ENCODE data around the gene HPSE2. TPM values are rescaled to one million over a fixed set of nuclear protein-coding genes. Genes with fewer than 3 reads are reported as not detected.
A peak's percentile ranks its signal among the peaks of the same experiment; 100 is the strongest.

HPSE2 gene
- total RNA-seq, 1 donor from 2014 or later: not detected

DNA sequence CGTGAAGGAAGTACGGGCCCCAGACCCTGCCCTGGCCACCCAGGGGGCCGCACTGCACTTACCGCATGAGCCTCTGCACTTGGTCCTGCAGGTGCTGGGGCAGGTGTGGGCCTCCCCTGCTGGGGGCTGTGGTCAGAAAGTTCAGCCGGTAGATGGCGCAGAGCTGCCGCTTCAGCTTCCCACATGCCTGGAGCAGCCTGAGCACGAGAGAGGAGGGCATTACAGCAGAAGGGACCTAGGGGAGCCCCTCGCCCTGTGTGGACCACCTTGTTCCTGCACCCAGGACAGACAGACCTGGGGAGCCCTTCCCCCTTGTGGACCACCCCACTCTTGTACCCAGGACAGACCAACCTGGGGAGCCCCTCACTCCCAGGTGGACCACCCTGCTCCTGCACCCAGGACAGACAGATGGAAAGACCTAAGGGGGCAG lies 811.9 kb downstream of the HPSE2 start:
- no peaks in the 10 kb centered on the region for H3K27me3 ChIP-seq (ENCODE audit: control insufficient read depth, insufficient read depth, low read length)
- DNase-seq (ENCODE audit: low read depth): no peak
- peak; percentile 49 for TF ChIP-seq CTCF (IDR thresholded peaks at IDR 0.05; ENCODE audit: insufficient read depth, low read length, poor library complexity, severe bottlenecking)
- H3K36me3 ChIP-seq (ENCODE audit: control insufficient read depth, insufficient read depth, low read length): no peaks in the 10 kb centered on the region
- no peak overlapping the region for H3K4me3 ChIP-seq (ENCODE audit: low read depth, low read length)

DNA sequence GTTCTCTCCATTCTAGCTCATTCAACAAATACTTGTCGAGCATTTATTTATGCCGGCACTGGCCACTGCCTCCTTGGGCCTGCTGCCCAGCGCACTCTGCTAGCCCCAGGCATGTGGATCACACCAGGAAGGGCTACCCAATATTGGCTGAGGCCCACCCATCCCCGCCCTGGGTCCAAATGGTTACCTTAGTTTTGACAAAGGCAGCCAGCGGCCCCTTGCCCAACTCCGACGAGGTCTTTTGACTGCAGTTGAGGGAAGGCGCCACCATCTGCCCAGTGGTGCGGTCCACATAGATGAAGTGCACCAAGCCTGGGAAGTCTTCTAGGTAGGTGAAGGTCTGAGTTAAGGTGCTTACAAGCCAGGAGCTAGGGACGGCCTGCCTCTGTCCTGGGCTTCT lies 813.5 kb downstream of the HPSE2 start:
- DNase-seq (ENCODE audit: low read depth): no peak
- Histone ChIP-seq H3K36me3 (ENCODE audit: control insufficient read depth, insufficient read depth, low read length) (no peaks in the 10 kb centered on the region), H3K27me3 (ENCODE audit: control insufficient read depth, insufficient read depth, low read length) (no peaks in the 10 kb centered on the region)

DNA sequence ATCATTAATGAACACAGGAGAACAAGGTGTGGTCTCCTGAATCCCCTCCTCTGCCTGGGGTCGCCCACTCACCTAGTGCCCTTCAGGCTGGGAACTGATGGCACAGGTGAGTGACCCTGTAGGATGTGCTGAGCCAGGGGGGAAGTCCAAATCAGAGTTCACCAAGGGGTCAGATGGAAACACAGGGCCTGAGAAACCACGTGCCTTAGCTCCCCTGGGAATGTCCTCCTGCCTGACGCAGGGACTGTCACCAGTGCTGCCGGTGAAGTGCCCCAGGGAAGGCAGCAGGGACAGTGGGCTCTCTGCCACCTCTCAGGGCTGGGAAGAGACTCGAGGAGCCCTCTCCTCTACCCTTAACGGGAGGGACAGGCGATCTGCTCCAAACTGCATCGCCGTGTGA lies 814.9 kb downstream of the HPSE2 start:
- Histone ChIP-seq H3K4me3 (ENCODE audit: low read depth, low read length) (no peak overlapping the region), H3K27me3 (ENCODE audit: control insufficient read depth, insufficient read depth, low read length) (no peaks in the 10 kb centered on the region), H3K36me3 (ENCODE audit: control insufficient read depth, insufficient read depth, low read length) (no peaks in the 10 kb centered on the region)
- no peak for TF ChIP-seq CTCF (IDR thresholded peaks at IDR 0.05; ENCODE audit: insufficient read depth, low read length, poor library complexity, severe bottlenecking)
- DNase-seq (ENCODE audit: low read depth): no peak

More for the DNA sequence above, 813.5 kb downstream of the HPSE2 start:
- no peak for TF ChIP-seq CTCF (IDR thresholded peaks at IDR 0.05; ENCODE audit: insufficient read depth, low read length, poor library complexity, severe bottlenecking)
- H3K4me3 ChIP-seq (ENCODE audit: low read depth, low read length): no peak overlapping the region

DNA sequence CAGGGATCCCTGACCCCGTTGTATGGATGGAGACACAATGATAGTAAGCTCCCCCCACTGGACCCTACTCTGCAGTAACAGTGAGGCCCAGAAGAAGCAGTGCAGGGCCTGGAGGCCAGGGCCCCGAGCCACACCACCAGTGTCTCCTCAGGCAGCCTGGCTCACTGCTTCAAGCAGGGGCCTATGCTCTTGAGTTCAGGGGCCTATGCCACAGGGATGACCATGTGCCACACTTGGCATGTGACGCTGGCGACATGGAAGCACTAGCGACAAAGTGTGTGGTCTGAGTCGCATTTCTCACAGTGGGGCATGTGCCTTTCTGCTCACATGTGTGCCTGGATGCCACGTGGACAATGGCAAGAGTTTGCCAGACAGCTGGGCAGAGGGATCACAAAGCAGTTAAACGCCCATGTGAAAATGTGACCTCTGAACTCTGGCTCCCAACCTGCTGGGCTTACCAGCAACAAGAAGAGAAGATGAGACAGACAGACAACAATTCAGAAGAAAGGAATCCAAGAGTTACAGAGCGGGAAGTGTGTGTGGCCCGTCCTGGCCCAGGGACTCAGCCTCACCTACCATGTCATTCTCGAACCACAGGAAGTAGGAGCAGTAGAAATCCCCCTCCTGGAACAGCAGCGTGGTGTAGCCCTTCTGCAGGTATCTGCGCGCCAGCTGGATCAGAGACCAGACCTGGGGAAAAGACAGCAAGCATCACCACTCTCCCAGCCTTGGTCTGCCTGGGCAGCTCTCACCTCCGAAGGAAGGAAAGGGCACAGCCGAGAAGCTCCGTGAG lies 816.0 kb downstream of the HPSE2 start:
- Histone ChIP-seq H3K27me3 (ENCODE audit: control insufficient read depth, insufficient read depth, low read length) (no peaks in the 10 kb centered on the region), H3K4me3 (ENCODE audit: low read depth, low read length) (no peak overlapping the region), H3K36me3 (ENCODE audit: control insufficient read depth, insufficient read depth, low read length) (no peaks in the 10 kb centered on the region)
- no peak for DNase-seq (ENCODE audit: low read depth)
- TF ChIP-seq CTCF (IDR thresholded peaks at IDR 0.05; ENCODE audit: insufficient read depth, low read length, poor library complexity, severe bottlenecking): no peak

- Histone ChIP-seq H3K4me3 (ENCODE audit: low read depth, low read length) (no peak overlapping the region), H3K36me3 (ENCODE audit: control insufficient read depth, insufficient read depth, low read length) (no peaks in the 10 kb centered on the region)
- DNase-seq (ENCODE audit: low read depth): no peak
Measured at GRCh38 chr10:98418665-98419468, 816.8 kb downstream of the HPSE2 start.

More at GRCh38 chr10:98418665-98419468, 816.8 kb downstream of the HPSE2 start:
- no peaks in the 10 kb centered on the region for H3K27me3 ChIP-seq (ENCODE audit: control insufficient read depth, insufficient read depth, low read length)
- TF ChIP-seq CTCF (IDR thresholded peaks at IDR 0.05; ENCODE audit: insufficient read depth, low read length, poor library complexity, severe bottlenecking): no peak
